Gastrocnemius medialis (tissue), 4 donors: ENCODE data around the gene ZNF70. TPM values are rescaled to one million over a fixed set of nuclear protein-coding genes. Genes with fewer than 3 reads are reported as not detected.

Experiments
- ATAC-seq, 2 donors: fragments of 150-250 bp; one replicate each; pipeline ENCODE4 v1.9.1; 2016
- DNase-seq, 2 donors: peaks; one replicate each; pipeline ENCODE4 v3.0.0-alpha.2; 2019
- H3K27ac ChIP-seq, 4 donors: fragments of 200-600 bp; sonication (generic); 1 replicate in 1 of 4; 2 replicates in 3 of 4; pipeline ENCODE4 v1.5.1; 2016 to 2018; ENCODE audit warnings: mild to moderate bottlenecking in 2 of 4, moderate library complexity in 1 of 4
- H3K27me3 ChIP-seq, 3 donors: fragments of 200-600 bp; sonication (generic) in 2 of 3; 1 replicate in 1 of 3; 2 replicates in 2 of 3; pipeline versions ENCODE4 v1.5.1 to v1.6.0; 2016 to 2019; ENCODE audit warnings: mild to moderate bottlenecking in 1 of 3, moderate library complexity in 1 of 3
- H3K36me3 ChIP-seq, 2 donors: fragments of 200-600 bp; sonication (generic) in 1 of 2; one replicate each; pipeline ENCODE4 v1.5.1; 2017 to 2018
- H3K4me1 ChIP-seq, 2 donors: fragments of 200-600 bp; sonication (generic) in 1 of 2; one replicate each; pipeline ENCODE4 v1.5.1; 2016 to 2017; ENCODE audit warnings: mild to moderate bottlenecking in 2 of 2
- H3K4me3 ChIP-seq, 4 donors: fragments of 200-600 bp; sonication (generic) in 3 of 4; 1 replicate in 1 of 4; 2 replicates in 3 of 4; pipeline ENCODE4 v1.5.1; 2016 to 2019; ENCODE audit warnings: mild to moderate bottlenecking in 2 of 4
- H3K9me3 ChIP-seq, 3 donors: fragments of 200-600 bp; sonication (generic) in 2 of 3; 1 replicate in 1 of 3; 2 replicates in 2 of 3; pipeline ENCODE4 v1.5.1; 2016 to 2019
- POLR2A ChIP-seq, 2 donors: fragments of 450-650 bp; IDR thresholded peaks; one replicate each; pipeline ENCODE4 v1.6.1; 2017; ENCODE audit warnings: antibody characterized with exemption in 2 of 2, mild to moderate bottlenecking in 2 of 2, moderate library complexity in 2 of 2
- in situ Hi-C, 4 donors: fragments of 200-750 bp; cut with MboI; loops; one replicate each; pipeline versions ENCODE4 v1.15.0 to v1.8.0; 2017; ENCODE audit warnings: low sequenced_read_pairs in 4 of 4
- intact Hi-C: fragments of 100-400 bp; cut with DNase I; formaldehyde crosslinking; loops from one replicate; pipeline ENCODE4 v1.15.1; 2023; ENCODE audit warnings: low total_unique reads
- total RNA-seq, 4 donors: library from RNA; depleted of rRNA; stranded (reverse); fragments of >200 nt; gene quantifications; one replicate each; pipeline versions ENCODE4 v1.1.0 to v1.2.3, GENCODE V29; 2016
- TF ChIP-seq, protein P1 (sequence below), 5 experiments: fragments of 450-650 bp in 3 of 5; fragments of 200-600 bp in 2 of 5; sonication (generic) in 2 of 5; IDR thresholded peaks in 4 of 5; conservative IDR thresholded peaks in 1 of 5; 1 replicate in 4 of 5; 2 replicates in 1 of 5; pipeline ENCODE4 v1.5.1; 2016 to 2019; ENCODE audit warnings: antibody characterized with exemption in 5 of 5, mild to moderate bottlenecking in 3 of 5, moderate library complexity in 3 of 5

Gene ZNF70
- total RNA-seq, 4 donors from 2014 or later, result 3.1 to 6.3 (median 4.2) TPM

DNA sequence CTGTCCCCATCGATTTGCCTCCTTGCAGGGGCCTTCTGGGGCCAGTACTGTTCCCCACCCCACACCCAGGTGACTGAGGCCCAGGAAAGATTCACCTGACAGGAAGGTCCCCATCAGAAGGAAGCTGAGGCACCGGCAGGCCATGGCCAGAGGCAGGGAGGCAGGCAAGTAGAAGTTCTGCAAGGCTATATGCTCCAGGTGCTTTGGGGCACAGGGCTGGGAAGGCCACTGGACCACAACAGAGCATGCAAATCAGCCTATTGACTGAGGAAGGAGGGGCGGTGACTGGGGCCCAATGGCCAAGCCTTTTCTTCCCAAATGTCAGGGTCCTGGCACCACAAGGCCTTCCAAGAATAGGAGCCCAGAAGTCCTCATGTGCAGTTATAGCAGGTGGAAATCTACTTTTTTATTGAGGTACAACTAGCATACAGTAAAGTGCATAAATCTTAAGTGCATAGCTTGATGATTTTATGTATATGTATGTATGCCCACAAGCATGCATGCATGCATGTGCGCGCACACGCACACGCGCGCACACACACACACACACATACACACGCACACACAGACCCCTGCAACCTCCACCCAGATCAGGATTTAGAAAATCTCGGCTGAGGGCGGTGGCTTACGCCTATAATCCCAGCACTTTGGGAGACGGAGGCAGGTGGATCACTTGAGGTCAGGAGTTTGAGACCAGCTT lies 3.5 kb upstream of the ZNF70 start, which contains the start of gene VPREB3:
Gene VPREB3 (minus strand): TSS at position 206 of the 700 bp plus-strand sequence. CDS start 62 bp downstream, at position 144.
- no peak for DNase-seq
- no peak within 1 kb of the TSS for H3K4me3 ChIP-seq
- TF ChIP-seq, protein P1, sequence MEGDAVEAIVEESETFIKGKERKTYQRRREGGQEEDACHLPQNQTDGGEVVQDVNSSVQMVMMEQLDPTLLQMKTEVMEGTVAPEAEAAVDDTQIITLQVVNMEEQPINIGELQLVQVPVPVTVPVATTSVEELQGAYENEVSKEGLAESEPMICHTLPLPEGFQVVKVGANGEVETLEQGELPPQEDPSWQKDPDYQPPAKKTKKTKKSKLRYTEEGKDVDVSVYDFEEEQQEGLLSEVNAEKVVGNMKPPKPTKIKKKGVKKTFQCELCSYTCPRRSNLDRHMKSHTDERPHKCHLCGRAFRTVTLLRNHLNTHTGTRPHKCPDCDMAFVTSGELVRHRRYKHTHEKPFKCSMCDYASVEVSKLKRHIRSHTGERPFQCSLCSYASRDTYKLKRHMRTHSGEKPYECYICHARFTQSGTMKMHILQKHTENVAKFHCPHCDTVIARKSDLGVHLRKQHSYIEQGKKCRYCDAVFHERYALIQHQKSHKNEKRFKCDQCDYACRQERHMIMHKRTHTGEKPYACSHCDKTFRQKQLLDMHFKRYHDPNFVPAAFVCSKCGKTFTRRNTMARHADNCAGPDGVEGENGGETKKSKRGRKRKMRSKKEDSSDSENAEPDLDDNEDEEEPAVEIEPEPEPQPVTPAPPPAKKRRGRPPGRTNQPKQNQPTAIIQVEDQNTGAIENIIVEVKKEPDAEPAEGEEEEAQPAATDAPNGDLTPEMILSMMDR (IDR thresholded peaks at IDR 0.05 in 4 of 5, conservative IDR thresholded peaks at IDR 0.05 in 1 of 5), result no peak
- in situ Hi-C loops (no loop called here), intact Hi-C loops (loop anchor here (5.0 kb wide), 1 partner anchor 37 kb away; no protein-coding TSS in a partner anchor)
- no peaks in the 10 kb centered on the region for H3K36me3 ChIP-seq
- peaks cover 9 to 10% of the 10 kb centered on the region in 2 donors for H3K4me1 ChIP-seq
- ATAC-seq, result no peak
- peak within 1 kb of the TSS in 1 of 4 donors; percentile 1 for H3K27ac ChIP-seq
- H3K9me3 ChIP-seq, result no peaks in the 10 kb centered on the region
- H3K27me3 ChIP-seq, result no peaks in the 10 kb centered on the region

DNA sequence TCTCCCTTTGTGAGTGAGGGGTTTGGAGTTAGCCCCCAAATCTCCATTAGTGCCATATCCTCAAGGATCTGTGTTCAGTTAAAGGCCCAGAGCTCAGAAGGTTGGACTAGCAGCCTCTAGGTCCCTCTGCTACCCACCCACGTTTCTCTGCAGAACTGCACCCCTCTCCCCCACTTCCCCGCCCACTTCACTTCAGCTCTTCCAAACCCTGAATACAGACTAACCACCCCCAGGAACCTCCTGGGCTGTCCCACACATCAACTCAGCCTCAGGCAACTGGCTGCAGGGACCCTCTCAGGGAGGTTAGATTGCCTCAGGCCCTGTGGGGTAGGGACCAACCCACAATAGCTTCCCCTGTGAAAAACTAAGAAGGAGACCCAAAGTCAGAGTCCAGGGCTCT lies 2.5 kb upstream of the ZNF70 start:
- peaks cover 9 to 10% of the 10 kb centered on the region in 2 donors for H3K4me1 ChIP-seq
- no peaks in the 10 kb centered on the region for H3K9me3 ChIP-seq
- in situ Hi-C loops (no loop called here), intact Hi-C loops (loop anchor here (5.0 kb wide), 1 partner anchor 36 kb away; no protein-coding TSS in a partner anchor)
- no peaks in the 10 kb centered on the region for H3K27me3 ChIP-seq
- H3K36me3 ChIP-seq, result no peaks in the 10 kb centered on the region
- H3K27ac ChIP-seq, result no peak overlapping the region
- H3K4me3 ChIP-seq, result no peak overlapping the region
- ATAC-seq (no peak), DNase-seq (no peak)
- TF ChIP-seq, protein P1 (IDR thresholded peaks at IDR 0.05 in 4 of 5, conservative IDR thresholded peaks at IDR 0.05 in 1 of 5), result no peak
- TF ChIP-seq POLR2A (IDR thresholded peaks at IDR 0.05), result no peak

DNA sequence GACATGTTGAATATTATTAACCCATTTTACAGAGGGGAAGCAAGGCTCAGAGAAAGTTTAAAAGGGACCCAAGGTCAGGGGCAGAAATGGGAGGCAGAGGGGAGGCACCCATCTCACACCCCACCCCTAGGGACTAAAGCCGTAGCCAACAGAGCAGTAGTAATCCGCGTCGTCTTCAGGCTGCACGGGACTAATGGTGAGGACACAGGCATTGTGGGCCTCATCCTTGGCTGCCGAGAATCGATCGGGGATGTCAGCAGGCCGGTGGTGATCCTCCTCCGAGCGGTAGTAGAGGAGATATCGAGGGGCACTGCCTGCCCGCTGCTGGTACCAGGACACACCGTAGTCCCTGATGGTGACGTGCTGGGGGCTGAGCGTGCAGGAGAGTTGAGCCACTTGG lies 1.8 kb upstream of the ZNF70 start:
- DNase-seq, result no peak
- TF ChIP-seq, protein P1 (IDR thresholded peaks at IDR 0.05 in 4 of 5, conservative IDR thresholded peaks at IDR 0.05 in 1 of 5), result no peak
- TF ChIP-seq POLR2A (IDR thresholded peaks at IDR 0.05), result no peak
- H3K4me1 ChIP-seq, result peaks cover 9 to 10% of the 10 kb centered on the region in 2 donors
- in situ Hi-C loops, result no loop called here
- H3K27me3 ChIP-seq, result no peaks in the 10 kb centered on the region
- no peaks in the 10 kb centered on the region for H3K36me3 ChIP-seq
- no peak overlapping the region for H3K27ac ChIP-seq
- no peaks in the 10 kb centered on the region for H3K9me3 ChIP-seq
- no peak for ATAC-seq
- H3K4me3 ChIP-seq, result no peak overlapping the region
- intact Hi-C loops, result loop anchor here (5.0 kb wide), 1 partner anchor 35 kb away; no protein-coding TSS in a partner anchor

GRCh38 chr22:23752090-23752691 lies 1.3 kb upstream of the ZNF70 start:
- Histone ChIP-seq H3K27me3 (no peaks in the 10 kb centered on the region), H3K4me3 (no peak overlapping the region), H3K27ac (no peak overlapping the region), H3K9me3 (no peaks in the 10 kb centered on the region), H3K4me1 (peaks cover 9 to 10% of the 10 kb centered on the region in 2 donors), H3K36me3 (no peaks in the 10 kb centered on the region)
- in situ Hi-C loops, result no loop called here
- intact Hi-C loops, result loop anchor here (5.0 kb wide), 1 partner anchor 35 kb away; no protein-coding TSS in a partner anchor
- peak in 1 of 2 donors; percentile 34 for DNase-seq
- ATAC-seq, result no peak
- TF ChIP-seq, protein P1 (IDR thresholded peaks at IDR 0.05 in 4 of 5, conservative IDR thresholded peaks at IDR 0.05 in 1 of 5), result no peak
- TF ChIP-seq POLR2A (IDR thresholded peaks at IDR 0.05), result no peak
